HG03045 (cell line): ENCODE results near the gene RNF5.
A peak's percentile ranks its signal among the peaks of the same experiment; 100 is the strongest.
"Not testable (repeated sequence)": the region's sequence is repeated elsewhere in the genome, so short reads cannot be mapped to it uniquely, and the experiment has no call there.

ENCODE experiments used
- ATAC-seq: cut with Tn5 transposase; IDR thresholded peaks from one replicate; pipeline ENCODE4 v1.9.1; 2021; ENCODE audit warnings: mild to moderate bottlenecking, moderate library complexity; ENCODE audit not compliant: unreplicated experiment

The RNF5 gene

GRCh38 chr6:32175322-32175710 lies 2.9 kb upstream of the RNF5 start:
- no peak for ATAC-seq

- peak; percentile 46 for ATAC-seq
These were observed 2.3 kb upstream of the RNF5 start, which contains the start of gene AGPAT1 for GRCh38 chr6:32175711-32176475. AGPAT1 (minus strand) TSS chr6:32176084; CDS start chr6:32171496, 4,588 bp downstream.

- no peak for ATAC-seq
These were observed 1.6 kb upstream of the RNF5 start for GRCh38 chr6:32176476-32177182.

GRCh38 chr6:32177183-32177787 lies 920 bp upstream of the RNF5 start:
- ATAC-seq = peak; percentile 4

GRCh38 chr6:32178547-32179440 lies 589 bp downstream of the RNF5 start:
- ATAC-seq = no peak

GRCh38 chr6:32179766-32180405 lies 1.7 kb downstream of the RNF5 start:
- no peak for ATAC-seq

- no peak for ATAC-seq
These were observed 3.0 kb downstream of the RNF5 start for GRCh38 chr6:32181148-32181702.

GRCh38 chr6:32181915-32182529 lies 3.8 kb downstream of the RNF5 start:
- no peak for ATAC-seq

- no peak for ATAC-seq
These were observed 4.4 kb downstream of the RNF5 start for GRCh38 chr6:32182555-32182981.

GRCh38 chr6:32183030-32183429 lies 4.8 kb downstream of the RNF5 start:
- ATAC-seq = no peak

- no peak for ATAC-seq
These were observed 5.4 kb downstream of the RNF5 start for GRCh38 chr6:32183483-32184083.

- no peak for ATAC-seq
These were observed 6.0 kb downstream of the RNF5 start, which contains the start of gene AGER for GRCh38 chr6:32184084-32184640. AGER (minus strand) TSS chr6:32184253; CDS start chr6:32184222, 31 bp downstream.

- not testable (repeated sequence) for ATAC-seq
These were observed 7.5 kb downstream of the RNF5 start for GRCh38 chr6:32185681-32186131.

- not testable (repeated sequence) for ATAC-seq
These were observed 8.1 kb downstream of the RNF5 start for GRCh38 chr6:32186151-32186840.

- no peak for ATAC-seq
These were observed 9.0 kb downstream of the RNF5 start for GRCh38 chr6:32187009-32187709.

- ATAC-seq = not testable (repeated sequence)
These were observed 9.6 kb downstream of the RNF5 start for GRCh38 chr6:32187725-32188380.
